ENCODE results near the gene PRKAG2. TPM values are rescaled to one million over a fixed set of nuclear protein-coding genes. Genes with fewer than 3 reads are reported as not detected.

The PRKAG2 gene
- total and polyA plus RNA-seq, 2 of the 13 experiments (the other 11 are each of a cell fraction or from before 2014, with no cell fraction given) = 0.90 to 1.3 TPM

DNA sequence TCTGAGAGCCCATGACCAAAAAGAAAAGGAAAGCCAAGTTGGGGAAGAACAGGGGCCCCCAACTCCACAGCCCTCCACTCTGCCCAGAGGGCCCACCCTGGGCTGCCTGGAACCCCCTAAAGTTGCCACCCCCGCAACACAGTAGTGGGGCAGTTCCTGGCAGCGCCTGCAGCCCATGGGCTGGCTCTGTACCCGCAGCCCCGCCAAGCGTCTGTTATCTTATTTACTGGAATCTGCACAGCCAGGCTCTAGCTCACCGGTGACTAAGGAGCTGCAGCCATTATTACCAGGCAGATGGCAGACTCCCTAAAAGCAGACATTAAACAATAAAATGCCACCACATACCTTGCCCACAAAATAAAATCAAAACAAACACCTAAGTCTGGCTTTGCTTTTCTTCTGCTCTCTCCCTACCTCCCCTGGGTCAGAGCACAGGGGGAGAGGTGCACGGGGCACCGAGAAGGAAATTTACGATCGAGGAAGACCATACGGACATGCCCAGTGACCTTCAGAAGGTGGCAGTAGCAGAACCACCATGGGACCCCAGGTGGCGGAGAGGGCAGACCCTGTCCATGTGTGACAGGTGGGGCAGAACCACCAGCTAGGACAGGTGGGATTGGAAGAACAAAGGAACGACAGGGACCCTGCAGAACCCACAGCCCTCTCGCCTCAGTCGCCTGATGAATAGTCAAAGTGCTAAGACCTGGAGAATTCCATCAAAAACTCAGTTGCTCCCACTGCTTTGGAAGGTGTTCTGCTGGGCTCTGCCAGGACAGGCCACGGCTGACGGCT is 66.3 kb downstream of the PRKAG2 start (continued):
- TF ChIP-seq, protein P1, sequence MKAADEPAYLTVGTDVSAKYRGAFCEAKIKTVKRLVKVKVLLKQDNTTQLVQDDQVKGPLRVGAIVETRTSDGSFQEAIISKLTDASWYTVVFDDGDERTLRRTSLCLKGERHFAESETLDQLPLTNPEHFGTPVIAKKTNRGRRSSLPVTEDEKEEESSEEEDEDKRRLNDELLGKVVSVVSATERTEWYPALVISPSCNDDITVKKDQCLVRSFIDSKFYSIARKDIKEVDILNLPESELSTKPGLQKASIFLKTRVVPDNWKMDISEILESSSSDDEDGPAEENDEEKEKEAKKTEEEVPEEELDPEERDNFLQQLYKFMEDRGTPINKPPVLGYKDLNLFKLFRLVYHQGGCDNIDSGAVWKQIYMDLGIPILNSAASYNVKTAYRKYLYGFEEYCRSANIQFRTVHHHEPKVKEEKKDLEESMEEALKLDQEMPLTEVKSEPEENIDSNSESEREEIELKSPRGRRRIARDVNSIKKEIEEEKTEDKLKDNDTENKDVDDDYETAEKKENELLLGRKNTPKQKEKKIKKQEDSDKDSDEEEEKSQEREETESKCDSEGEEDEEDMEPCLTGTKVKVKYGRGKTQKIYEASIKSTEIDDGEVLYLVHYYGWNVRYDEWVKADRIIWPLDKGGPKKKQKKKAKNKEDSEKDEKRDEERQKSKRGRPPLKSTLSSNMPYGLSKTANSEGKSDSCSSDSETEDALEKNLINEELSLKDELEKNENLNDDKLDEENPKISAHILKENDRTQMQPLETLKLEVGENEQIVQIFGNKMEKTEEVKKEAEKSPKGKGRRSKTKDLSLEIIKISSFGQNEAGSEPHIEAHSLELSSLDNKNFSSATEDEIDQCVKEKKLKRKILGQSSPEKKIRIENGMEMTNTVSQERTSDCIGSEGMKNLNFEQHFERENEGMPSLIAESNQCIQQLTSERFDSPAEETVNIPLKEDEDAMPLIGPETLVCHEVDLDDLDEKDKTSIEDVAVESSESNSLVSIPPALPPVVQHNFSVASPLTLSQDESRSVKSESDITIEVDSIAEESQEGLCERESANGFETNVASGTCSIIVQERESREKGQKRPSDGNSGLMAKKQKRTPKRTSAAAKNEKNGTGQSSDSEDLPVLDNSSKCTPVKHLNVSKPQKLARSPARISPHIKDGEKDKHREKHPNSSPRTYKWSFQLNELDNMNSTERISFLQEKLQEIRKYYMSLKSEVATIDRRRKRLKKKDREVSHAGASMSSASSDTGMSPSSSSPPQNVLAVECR (CRISPR knock-in tag; IDR thresholded peaks at IDR 0.05; ENCODE audit: borderline replicate concordance) = no peak

DNA sequence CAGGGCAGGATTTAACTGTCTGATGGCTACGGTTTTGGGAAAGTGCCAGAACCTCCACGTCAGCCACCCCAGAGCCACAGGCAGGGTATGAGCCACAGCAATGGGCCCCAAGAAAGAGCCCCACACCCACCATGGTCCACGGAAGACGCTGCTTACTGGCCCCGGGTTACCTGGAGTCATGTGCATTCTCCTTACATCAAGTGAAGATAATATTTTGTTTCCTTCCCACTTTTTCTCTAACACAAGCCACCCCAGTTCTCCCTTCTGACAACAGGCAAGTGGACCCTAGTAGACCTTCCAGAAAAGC is 67.1 kb downstream of the PRKAG2 start:
- DNase-seq (ENCODE audit: low spot score) (no peak), ATAC-seq (no peak), FAIRE-seq (no peak)
- intact Hi-C loops (cut with micrococcal nuclease; ENCODE audit: unreplicated experiment) (no loop called here), in situ Hi-C loops (cut with HindIII; ENCODE audit: extremely low pct_ligation_motif_present, low pct_unique_long_range_greater_than_20kb) (no loop called here)
- Histone ChIP-seq H2AFZ (ENCODE audit: low read length) (no peak overlapping the region), H3K79me2 (ENCODE audit: insufficient read depth, low read length) (no peaks in the 10 kb centered on the region), H3K9me3 (ENCODE audit: low read length) (no peaks in the 10 kb centered on the region), H3K27me3 (ENCODE audit: control insufficient read depth in 1 of 2, insufficient read depth in 2 of 2, low read length in 2 of 2) (peaks cover 0 to 25% of the 10 kb centered on the region in 2 experiments; a peak in 3 of 5 replicates), H3K4me2 (ENCODE audit: low read depth, low read length) (no peak overlapping the region), H3K36me3 (replicated peaks in 1 of 2; ENCODE audit: control insufficient read depth in 1 of 2, insufficient read depth in 2 of 2, low read length in 2 of 2) (no peaks in the 10 kb centered on the region), H4K20me1 (ENCODE audit: insufficient read depth, low read length) (no peaks in the 10 kb centered on the region), H3K9ac (ENCODE audit: insufficient read depth, low read depth, low read length) (no peak overlapping the region), H3K27ac (ENCODE audit: extremely low read length, insufficient read depth, low read length) (no peak overlapping the region), H3K4me3 (replicated peaks in 1 of 3; ENCODE audit: insufficient read depth in 1 of 3, low read depth in 2 of 3, low read length in 3 of 3) (no peak overlapping the region), H3K4me1 (ENCODE audit: insufficient read depth, low read length) (peaks cover 15% of the 10 kb centered on the region)
- 62% methylated on average over 3 of the region's 5 CpGs for WGBS (ENCODE audit: low lambda C conversion rate)
- no TSS peak for BruUV-seq (replicated peaks)
- POLR2A ChIA-PET = no interaction called here
- CTCF ChIA-PET (ENCODE audit: low intra/inter-chr PET ratio, low total read pairs) = no interaction called here
- TF ChIP-seq CREM (IDR thresholded peaks at IDR 0.05) (no peak), CREM (CRISPR knock-in tag; IDR thresholded peaks at IDR 0.05) (no peak), ZNF839 (CRISPR knock-in tag; IDR thresholded peaks at IDR 0.05; ENCODE audit: borderline replicate concordance) (no peak), ZNF777 (CRISPR knock-in tag; IDR thresholded peaks at IDR 0.05) (no peak), ZNF616 (CRISPR knock-in tag; IDR thresholded peaks at IDR 0.05; ENCODE audit: low read depth) (no peak)
- TF ChIP-seq, protein P2, sequence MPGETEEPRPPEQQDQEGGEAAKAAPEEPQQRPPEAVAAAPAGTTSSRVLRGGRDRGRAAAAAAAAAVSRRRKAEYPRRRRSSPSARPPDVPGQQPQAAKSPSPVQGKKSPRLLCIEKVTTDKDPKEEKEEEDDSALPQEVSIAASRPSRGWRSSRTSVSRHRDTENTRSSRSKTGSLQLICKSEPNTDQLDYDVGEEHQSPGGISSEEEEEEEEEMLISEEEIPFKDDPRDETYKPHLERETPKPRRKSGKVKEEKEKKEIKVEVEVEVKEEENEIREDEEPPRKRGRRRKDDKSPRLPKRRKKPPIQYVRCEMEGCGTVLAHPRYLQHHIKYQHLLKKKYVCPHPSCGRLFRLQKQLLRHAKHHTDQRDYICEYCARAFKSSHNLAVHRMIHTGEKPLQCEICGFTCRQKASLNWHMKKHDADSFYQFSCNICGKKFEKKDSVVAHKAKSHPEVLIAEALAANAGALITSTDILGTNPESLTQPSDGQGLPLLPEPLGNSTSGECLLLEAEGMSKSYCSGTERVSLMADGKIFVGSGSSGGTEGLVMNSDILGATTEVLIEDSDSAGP (CRISPR knock-in tag; IDR thresholded peaks at IDR 0.05; ENCODE audit: borderline replicate concordance) = no peak
- TF ChIP-seq, protein P3, sequence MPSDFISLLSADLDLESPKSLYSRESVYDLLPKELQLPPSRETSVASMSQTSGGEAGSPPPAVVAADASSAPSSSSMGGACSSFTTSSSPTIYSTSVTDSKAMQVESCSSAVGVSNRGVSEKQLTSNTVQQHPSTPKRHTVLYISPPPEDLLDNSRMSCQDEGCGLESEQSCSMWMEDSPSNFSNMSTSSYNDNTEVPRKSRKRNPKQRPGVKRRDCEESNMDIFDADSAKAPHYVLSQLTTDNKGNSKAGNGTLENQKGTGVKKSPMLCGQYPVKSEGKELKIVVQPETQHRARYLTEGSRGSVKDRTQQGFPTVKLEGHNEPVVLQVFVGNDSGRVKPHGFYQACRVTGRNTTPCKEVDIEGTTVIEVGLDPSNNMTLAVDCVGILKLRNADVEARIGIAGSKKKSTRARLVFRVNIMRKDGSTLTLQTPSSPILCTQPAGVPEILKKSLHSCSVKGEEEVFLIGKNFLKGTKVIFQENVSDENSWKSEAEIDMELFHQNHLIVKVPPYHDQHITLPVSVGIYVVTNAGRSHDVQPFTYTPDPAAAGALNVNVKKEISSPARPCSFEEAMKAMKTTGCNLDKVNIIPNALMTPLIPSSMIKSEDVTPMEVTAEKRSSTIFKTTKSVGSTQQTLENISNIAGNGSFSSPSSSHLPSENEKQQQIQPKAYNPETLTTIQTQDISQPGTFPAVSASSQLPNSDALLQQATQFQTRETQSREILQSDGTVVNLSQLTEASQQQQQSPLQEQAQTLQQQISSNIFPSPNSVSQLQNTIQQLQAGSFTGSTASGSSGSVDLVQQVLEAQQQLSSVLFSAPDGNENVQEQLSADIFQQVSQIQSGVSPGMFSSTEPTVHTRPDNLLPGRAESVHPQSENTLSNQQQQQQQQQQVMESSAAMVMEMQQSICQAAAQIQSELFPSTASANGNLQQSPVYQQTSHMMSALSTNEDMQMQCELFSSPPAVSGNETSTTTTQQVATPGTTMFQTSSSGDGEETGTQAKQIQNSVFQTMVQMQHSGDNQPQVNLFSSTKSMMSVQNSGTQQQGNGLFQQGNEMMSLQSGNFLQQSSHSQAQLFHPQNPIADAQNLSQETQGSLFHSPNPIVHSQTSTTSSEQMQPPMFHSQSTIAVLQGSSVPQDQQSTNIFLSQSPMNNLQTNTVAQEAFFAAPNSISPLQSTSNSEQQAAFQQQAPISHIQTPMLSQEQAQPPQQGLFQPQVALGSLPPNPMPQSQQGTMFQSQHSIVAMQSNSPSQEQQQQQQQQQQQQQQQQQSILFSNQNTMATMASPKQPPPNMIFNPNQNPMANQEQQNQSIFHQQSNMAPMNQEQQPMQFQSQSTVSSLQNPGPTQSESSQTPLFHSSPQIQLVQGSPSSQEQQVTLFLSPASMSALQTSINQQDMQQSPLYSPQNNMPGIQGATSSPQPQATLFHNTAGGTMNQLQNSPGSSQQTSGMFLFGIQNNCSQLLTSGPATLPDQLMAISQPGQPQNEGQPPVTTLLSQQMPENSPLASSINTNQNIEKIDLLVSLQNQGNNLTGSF (CRISPR knock-in tag; IDR thresholded peaks at IDR 0.05) = no peak
